Left lung (tissue), 10 donors: ENCODE results near the gene YWHAE. TPM values are rescaled to one million over a fixed set of nuclear protein-coding genes. Genes with fewer than 3 reads are reported as not detected.
A peak's percentile ranks its signal among the peaks of the same experiment; 100 is the strongest.
"Not testable (repeated sequence)": the region's sequence is repeated elsewhere in the genome, so short reads cannot be mapped to it uniquely, and the experiment has no call there.

Experiments used
- ATAC-seq: fragments of 200-7000 bp; cut with Tn5 transposase; one replicate; pipeline ENCODE4 v1.9.1; 2020; ENCODE audit warnings: moderate library complexity
- DNase-seq, 4 donors: peaks; one replicate each; pipeline ENCODE4 v3.0.0-alpha.2; 2013 to 2020
- H3K27ac ChIP-seq, 2 donors: fragments of 200-600 bp; sonication (generic) in 1 of 2; one replicate each; pipeline versions ENCODE4 v1.5.0 to v1.8.0; 2020 to 2021
- H3K27me3 ChIP-seq, 2 donors: fragments of 200-600 bp; sonication (generic) in 1 of 2; one replicate each; pipeline versions ENCODE4 v1.5.0 to v1.8.0; 2020 to 2021
- H3K36me3 ChIP-seq, 2 donors: fragments of 200-600 bp; sonication (generic) in 1 of 2; one replicate each; pipeline versions ENCODE4 v1.5.0 to v1.8.0; 2020 to 2021
- H3K4me1 ChIP-seq, 2 donors: fragments of 200-600 bp; one replicate each; pipeline ENCODE4 v1.8.0; 2021
- H3K4me3 ChIP-seq, 2 donors: fragments of 200-600 bp; sonication (generic) in 1 of 2; one replicate each; pipeline versions ENCODE4 v1.5.0 to v1.8.0; 2020 to 2021; ENCODE audit warnings: mild to moderate bottlenecking in 1 of 2
- H3K9me3 ChIP-seq, 2 donors: fragments of 200-600 bp; sonication (generic) in 1 of 2; one replicate each; pipeline versions ENCODE4 v1.5.0 to v1.8.0; 2020 to 2021
- CTCF ChIP-seq, 2 donors: fragments of 200-600 bp; sonication (generic) in 1 of 2; IDR thresholded peaks; one replicate each; pipeline versions ENCODE4 v1.5.0 to v1.8.0; 2021; ENCODE audit warnings: antibody characterized with exemption in 2 of 2
- intact Hi-C, 2 donors: fragments of 100-400 bp; cut with DNase I; formaldehyde crosslinking; loops; one replicate each; pipeline versions ENCODE4 v1.11.2 to v1.14.2; 2022
- polyA plus RNA-seq, 6 donors: library from polyadenylated mRNA; unstranded; fragments of 120-200 nt; gene quantifications; one replicate each; pipeline ENCODE4 v1.2.1, GENCODE V29; 2013; ENCODE audit not compliant: insufficient read length in 6 of 6
- total RNA-seq, 2 donors: library from RNA; stranded (reverse); fragmentation: NEBNext Ultra II Directional; extraction: Animal tissue kit (Norgen Biotek cat#: 25700); gene quantifications; one replicate each; pipeline ENCODE4 v1.2.1, GENCODE V29; 2021
- donor health status: DM: no; HTN: yes; CAD: no.
- donor health status: DM: no; HTN: no; CAD: no.

The YWHAE gene
- total and polyA plus RNA-seq, 8 donors: 437 to 933 (median 780) TPM

GRCh38 chr17:1422885-1423284 is 22.9 kb upstream of the YWHAE start:
- Histone ChIP-seq H3K9me3 (no peaks in the 10 kb centered on the region), H3K27me3 (no peaks in the 10 kb centered on the region), H3K36me3 (peaks cover 0 to 95% of the 10 kb centered on the region in 2 donors), H3K27ac (peak overlapping the region; percentile 35 to 53), H3K4me3 (no peak overlapping the region), H3K4me1 (peaks cover 13 to 20% of the 10 kb centered on the region in 2 donors)
- DNase-seq: no peak
- peak; percentile 88 for ATAC-seq
- intact Hi-C loops: no loop called here
- no peak for TF ChIP-seq CTCF (IDR thresholded peaks at IDR 0.05)

- H3K27me3 ChIP-seq: no peaks in the 10 kb centered on the region
- H3K27ac ChIP-seq: no peak overlapping the region
- no peak for TF ChIP-seq CTCF (IDR thresholded peaks at IDR 0.05)
- no peak overlapping the region for H3K4me3 ChIP-seq
- DNase-seq: peak in 1 of 4 donors; percentile 27
- intact Hi-C loops: no loop called here
- H3K9me3 ChIP-seq: no peaks in the 10 kb centered on the region
- ATAC-seq: no peak
- peaks cover 0 to 97% of the 10 kb centered on the region in 2 donors for H3K36me3 ChIP-seq
- peaks cover 13 to 20% of the 10 kb centered on the region in 2 donors for H3K4me1 ChIP-seq
Measured at GRCh38 chr17:1421470-1421869, 21.4 kb upstream of the YWHAE start.

GRCh38 chr17:1420981-1421380 is 21.0 kb upstream of the YWHAE start:
- TF ChIP-seq CTCF (IDR thresholded peaks at IDR 0.05): no peak
- ATAC-seq (no peak), DNase-seq (no peak)
- no peak overlapping the region for H3K27ac ChIP-seq
- H3K4me1 ChIP-seq: peaks cover 13 to 20% of the 10 kb centered on the region in 2 donors
- no peak overlapping the region for H3K4me3 ChIP-seq
- H3K9me3 ChIP-seq: no peaks in the 10 kb centered on the region
- no peaks in the 10 kb centered on the region for H3K27me3 ChIP-seq
- intact Hi-C loops: no loop called here
- peaks cover 0 to 97% of the 10 kb centered on the region in 2 donors for H3K36me3 ChIP-seq

GRCh38 chr17:1420163-1420562 is 20.1 kb upstream of the YWHAE start:
- DNase-seq (peak in 1 of 4 donors; percentile 6), ATAC-seq (no peak)
- Histone ChIP-seq H3K9me3 (no peaks in the 10 kb centered on the region), H3K27ac (no peak overlapping the region), H3K27me3 (no peaks in the 10 kb centered on the region), H3K36me3 (peaks cover 0 to 93% of the 10 kb centered on the region in 2 donors), H3K4me1 (peaks cover 13 to 20% of the 10 kb centered on the region in 2 donors), H3K4me3 (no peak overlapping the region)
- no peak for TF ChIP-seq CTCF (IDR thresholded peaks at IDR 0.05)
- intact Hi-C loops: no loop called here

GRCh38 chr17:1418476-1418875 is 18.5 kb upstream of the YWHAE start:
- H3K27ac ChIP-seq, ATAC-seq, H3K9me3 ChIP-seq, H3K4me3 ChIP-seq, intact Hi-C loops, H3K27me3 ChIP-seq: not testable (repeated sequence)
- DNase-seq: peak in 1 of 4 donors; percentile 56
- Histone ChIP-seq H3K36me3 (peaks cover 0 to 76% of the 10 kb centered on the region in 2 donors), H3K4me1 (peaks cover 5 to 21% of the 10 kb centered on the region in 2 donors)

DNA sequence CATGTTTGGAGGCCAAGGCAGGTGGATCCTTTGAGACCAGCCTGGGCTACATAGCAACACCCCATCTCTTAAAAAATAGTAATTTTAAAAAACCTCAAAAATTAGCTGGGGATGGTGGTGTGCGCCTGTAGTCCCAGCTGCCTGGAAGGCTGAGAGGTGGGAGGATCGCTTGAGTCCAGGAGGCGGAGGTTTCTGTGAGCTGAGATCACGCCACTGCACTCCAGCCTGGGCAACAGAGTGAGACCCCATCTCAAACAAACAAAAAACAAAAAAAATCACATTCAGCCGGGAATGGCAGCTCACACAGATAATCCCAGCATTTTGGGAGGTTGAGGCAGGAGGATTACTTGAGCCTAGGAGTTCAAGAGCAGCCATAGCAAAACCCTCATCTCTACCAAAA is 16.4 kb upstream of the YWHAE start:
- H3K9me3 ChIP-seq: no peaks in the 10 kb centered on the region
- H3K4me1 ChIP-seq: peaks cover 7 to 13% of the 10 kb centered on the region in 2 donors
- DNase-seq (no peak), ATAC-seq (no peak)
- intact Hi-C loops: no loop called here
- H3K27me3 ChIP-seq: no peaks in the 10 kb centered on the region
- TF ChIP-seq CTCF (IDR thresholded peaks at IDR 0.05): no peak
- H3K36me3 ChIP-seq: peaks cover 0 to 56% of the 10 kb centered on the region in 2 donors
- H3K27ac ChIP-seq: no peak overlapping the region
- H3K4me3 ChIP-seq: no peak overlapping the region
